SHP77 (cell line): ENCODE results near the gene CDC25B.
A peak's percentile ranks its signal among the peaks of the same experiment; 100 is the strongest.

Experiments used
- DNase-seq, 2 experiments: peaks; one replicate each; lab custom pipeline; 2025; lab: John Stamatoyannopoulos, UW

Gene CDC25B

GRCh38 chr20:3803854-3804253, 7.7 kb downstream of the CDC25B start:
- no peak for DNase-seq

DNA sequence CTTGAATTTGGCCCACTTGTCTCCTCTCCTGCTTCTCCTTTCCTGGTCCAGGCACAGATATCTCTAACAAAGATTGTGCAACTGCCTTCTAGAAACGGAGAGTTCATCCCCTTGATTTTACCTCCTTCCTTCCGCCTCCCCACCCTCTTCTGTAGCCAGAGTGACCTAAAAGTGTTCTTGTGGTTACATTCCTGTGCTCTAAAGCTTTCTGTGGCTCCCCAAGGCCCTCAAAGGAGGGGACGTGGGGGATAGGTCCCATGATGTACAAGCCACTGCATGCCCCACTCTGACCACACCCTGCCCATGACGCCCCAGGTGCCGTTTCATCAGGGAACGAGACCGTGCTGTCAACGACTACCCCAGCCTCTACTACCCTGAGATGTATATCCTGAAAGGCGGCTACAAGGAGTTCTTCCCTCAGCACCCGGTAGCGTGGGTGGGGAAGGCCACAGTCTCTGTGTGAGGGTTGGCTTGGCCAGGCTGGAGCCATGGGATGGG, 8.2 kb downstream of the CDC25B start:
- no peak for DNase-seq

DNA sequence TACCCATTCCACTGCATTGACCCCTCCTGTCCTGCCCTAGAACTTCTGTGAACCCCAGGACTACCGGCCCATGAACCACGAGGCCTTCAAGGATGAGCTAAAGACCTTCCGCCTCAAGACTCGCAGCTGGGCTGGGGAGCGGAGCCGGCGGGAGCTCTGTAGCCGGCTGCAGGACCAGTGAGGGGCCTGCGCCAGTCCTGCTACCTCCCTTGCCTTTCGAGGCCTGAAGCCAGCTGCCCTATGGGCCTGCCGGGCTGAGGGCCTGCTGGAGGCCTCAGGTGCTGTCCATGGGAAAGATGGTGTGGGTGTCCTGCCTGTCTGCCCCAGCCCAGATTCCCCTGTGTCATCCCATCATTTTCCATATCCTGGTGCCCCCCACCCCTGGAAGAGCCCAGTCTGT, 8.7 kb downstream of the CDC25B start:
- DNase-seq = no peak

GRCh38 chr20:3808544-3808943, 12.4 kb downstream of the CDC25B start:
- no peak for DNase-seq

GRCh38 chr20:3811467-3812258, 15.6 kb downstream of the CDC25B start:
- DNase-seq = peak; percentile 77 to 93

DNA sequence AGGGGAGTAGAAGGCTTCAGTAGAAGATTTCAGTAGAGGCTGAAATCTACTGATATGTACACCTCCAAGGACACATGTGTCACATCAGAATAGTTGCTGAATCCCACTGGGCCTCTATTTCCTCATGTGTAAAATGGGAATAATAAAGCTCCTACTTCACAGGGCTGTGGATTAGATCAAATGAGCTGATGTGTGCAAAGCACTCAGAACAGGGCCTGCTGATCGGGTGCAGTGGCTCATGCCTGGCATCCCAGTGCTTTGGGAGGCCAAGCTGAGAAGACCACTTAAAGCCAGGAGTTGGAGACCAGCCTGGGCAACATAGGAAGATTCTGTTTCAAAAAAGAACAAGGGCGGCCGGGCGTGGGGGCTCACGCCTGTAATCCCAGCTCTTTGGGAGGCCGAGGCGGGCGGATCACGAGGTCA, 16.2 kb downstream of the CDC25B start:
- no peak for DNase-seq

DNA sequence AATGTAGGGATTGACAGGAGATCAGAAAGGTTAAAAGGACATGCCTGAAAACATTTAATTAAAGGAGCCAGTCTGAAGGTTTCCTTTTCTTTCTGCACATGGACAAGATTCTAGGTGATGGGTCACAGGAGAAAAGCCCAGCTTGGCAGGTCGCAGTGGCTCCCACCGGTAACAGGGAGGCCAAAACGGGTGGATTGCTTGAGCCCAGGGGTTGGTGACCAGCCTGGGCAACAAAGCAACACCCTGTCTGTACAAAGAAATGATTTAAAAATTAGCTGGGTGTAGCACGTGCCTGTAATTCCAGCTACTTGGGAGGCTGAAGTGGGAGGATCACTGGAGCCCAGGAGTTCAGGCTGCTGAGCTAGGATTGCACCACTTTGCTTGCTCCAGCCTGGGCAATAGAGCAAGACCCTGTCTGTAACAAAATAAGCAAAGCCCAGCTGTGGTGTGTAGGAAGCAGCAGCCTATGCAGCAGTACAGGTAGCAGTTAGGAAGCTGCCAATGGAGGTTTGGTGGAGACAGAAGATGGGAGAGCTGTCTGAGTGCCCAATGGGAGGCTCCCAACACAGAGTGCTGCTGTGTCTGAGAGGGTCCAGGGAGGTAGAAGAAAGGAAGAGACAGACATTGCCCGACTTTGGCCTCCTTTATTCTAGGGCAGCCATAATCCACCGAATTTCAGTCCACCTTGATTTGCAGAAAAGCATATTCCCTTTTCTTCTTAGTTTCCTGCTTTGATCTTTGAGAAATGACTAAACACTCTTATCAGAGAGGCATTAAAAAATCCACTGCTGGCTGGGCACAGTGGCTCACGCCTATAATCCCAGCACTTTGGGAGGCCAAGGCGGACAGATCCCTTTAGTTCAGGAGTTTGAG, 17.1 kb downstream of the CDC25B start:
- no peak for DNase-seq

- no peak for DNase-seq
Measured at GRCh38 chr20:3813848-3814581, 17.9 kb downstream of the CDC25B start.

DNA sequence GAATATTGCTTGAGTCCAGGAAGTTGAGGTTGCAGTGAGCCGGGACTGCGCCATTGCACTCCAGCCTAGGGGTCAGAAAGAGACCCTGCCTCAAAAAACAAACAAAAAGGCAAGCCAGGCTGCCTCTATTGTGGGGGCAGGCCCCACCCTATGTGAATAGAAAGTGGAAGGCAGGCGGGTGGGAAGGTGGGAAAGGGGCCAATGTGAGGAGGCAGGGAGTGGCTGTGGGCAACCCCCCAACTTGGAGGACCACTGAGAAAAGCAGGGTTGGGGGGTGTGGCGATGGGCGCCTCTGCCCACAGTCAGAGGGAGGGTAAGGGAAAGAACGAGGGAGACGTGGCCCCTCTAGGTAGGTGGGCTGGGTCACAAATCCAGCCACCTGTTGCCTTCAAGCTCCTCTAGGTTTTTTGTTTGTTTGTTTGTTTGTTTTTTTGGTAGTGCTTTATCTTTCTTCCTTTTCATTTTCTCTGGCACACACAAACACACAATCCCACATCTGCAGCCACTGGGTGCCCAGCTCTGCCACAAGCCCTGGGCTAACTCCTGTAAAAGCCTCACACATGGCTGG, 18.9 kb downstream of the CDC25B start:
- no peak for DNase-seq

GRCh38 chr20:3815703-3816315, 19.7 kb downstream of the CDC25B start:
- no peak for DNase-seq

- peak; percentile 95 for DNase-seq
Measured at GRCh38 chr20:3818155-3819151, 22.3 kb downstream of the CDC25B start.

- no peak for DNase-seq
Measured at GRCh38 chr20:3819411-3820047, 23.4 kb downstream of the CDC25B start.

- peak; percentile 89 to 91 for DNase-seq
Measured at GRCh38 chr20:3820048-3820900, 24.2 kb downstream of the CDC25B start, which contains the start of gene AP5S1. Gene AP5S1 (plus strand): TSS chr20:3820547. CDS start chr20:3822118, 1,571 bp downstream.

GRCh38 chr20:3820901-3821727, 25.0 kb downstream of the CDC25B start:
- peak in 1 of 2 experiments; percentile 6 for DNase-seq

DNA sequence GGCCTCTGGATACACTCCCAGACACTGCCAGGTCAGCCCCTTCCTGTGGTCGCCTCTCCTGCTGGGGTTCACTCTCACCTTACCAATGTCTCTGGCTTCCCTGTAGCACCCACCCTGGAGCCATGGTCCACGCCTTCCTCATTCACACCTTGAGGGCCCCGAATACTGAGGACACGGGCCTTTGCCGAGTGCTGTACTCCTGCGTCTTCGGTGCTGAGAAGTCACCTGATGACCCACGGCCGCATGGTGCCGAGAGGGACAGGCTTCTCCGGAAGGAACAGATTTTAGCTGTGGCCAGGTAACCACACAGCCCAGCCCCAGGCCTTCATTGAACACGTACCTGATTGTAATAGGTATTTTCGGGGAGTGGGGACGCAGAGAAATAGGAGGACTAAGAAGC, 25.9 kb downstream of the CDC25B start:
- DNase-seq = no peak

- DNase-seq = no peak
Measured at GRCh38 chr20:3823881-3824280, 27.8 kb downstream of the CDC25B start.

DNA sequence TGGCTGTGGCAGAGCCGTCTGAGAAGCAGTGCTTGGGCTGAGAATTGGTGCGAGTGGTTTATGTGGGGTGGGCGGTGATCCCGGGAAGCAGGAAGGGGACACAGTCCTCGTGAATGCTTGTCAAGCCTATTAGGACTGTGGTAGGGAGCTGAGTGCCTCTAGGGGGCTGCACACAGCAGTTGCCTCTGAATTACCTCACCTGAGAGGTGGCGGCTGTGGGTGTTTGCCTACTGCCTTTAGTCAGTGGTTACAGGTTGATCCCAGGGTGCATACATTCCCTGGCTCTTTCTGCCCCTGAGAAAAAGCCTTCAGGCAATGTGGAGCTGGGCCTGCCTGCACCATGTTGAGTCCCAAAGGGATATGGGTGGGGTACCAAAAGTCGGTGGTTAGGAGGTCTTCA, 29.4 kb downstream of the CDC25B start:
- DNase-seq = no peak

GRCh38 chr20:3826420-3826819, 30.3 kb downstream of the CDC25B start:
- no peak for DNase-seq
